ENCODE results near the gene CD320.
"Not testable (repeated sequence)": the region's sequence is repeated elsewhere in the genome, so short reads cannot be mapped to it uniquely, and the experiment has no call there.

The CD320 gene

DNA sequence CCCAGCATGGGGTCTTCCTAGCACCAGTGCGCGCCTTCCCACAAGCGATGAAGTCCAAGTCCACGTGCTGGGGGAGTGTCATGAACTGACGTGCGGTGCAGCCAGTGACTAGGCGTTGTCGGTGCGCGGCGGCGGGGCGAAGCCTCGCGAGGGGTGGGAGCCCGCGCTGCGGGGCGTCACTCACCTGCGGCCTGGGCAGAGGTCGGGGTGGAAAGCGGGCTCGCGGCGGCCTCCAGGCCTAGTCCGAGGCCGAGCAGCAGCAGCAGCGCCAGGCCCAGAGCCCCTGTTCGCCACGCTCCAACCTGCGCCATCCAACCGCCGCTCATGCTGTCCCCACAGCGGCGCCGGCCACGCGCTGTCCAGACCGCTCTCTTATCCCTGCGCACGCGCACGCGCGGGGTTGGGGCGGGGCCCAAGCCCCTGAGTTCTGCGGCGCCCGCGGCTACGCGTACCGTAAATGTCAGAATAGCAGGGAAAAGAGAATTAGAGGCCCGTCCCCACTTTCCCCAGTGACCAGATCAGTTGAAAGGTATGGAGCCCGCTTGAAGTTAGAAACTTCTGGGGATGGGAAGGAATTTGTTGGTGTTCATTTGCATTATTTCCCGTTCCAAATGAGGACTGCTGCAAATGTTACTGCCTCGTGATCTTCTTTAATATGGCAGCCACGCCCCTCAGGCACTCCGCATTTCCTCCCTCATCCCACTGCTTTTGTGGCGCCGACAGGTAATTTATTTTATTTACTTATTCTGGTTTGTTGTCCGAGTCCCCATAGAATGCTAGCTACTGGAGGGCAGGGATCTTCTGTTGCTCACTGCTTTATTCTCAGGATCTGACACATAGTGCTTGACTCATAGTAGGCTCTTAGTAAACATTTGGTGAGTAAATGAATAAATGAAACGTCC lies at the start of gene CD320:
Gene CD320 (minus strand): TSS at position 394 of the 902 bp plus-strand sequence. CDS start 68 bp downstream, at position 326.
- DNase-seq (ENCODE audit: low spot score), result peak; percentile 92

DNA sequence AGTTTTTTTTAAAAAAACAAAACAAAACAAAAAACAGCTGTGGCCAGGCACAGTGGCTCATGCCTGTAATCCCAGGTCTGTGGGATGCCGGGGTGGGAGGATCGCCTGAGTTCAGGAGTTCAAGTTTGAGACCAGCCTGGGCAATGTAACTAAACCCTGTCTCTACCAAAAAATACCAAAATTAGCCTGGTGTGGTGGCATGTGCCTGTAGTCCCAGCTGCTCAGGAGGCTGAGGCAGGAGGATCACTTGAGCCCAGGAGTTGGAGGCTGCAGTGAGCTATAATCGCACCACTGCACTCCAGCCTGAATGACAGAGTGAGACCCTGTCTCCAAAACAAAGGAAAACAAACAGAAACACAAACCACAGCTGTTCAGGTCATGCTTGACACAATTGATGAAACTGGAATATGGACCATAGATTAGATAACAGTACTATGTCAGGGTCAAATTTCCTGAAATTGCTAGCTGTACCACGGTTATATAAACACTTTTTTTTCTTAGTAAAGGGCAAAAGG lies 48.9 kb upstream of the CD320 start:
- DNase-seq (ENCODE audit: low spot score), result no peak

DNA sequence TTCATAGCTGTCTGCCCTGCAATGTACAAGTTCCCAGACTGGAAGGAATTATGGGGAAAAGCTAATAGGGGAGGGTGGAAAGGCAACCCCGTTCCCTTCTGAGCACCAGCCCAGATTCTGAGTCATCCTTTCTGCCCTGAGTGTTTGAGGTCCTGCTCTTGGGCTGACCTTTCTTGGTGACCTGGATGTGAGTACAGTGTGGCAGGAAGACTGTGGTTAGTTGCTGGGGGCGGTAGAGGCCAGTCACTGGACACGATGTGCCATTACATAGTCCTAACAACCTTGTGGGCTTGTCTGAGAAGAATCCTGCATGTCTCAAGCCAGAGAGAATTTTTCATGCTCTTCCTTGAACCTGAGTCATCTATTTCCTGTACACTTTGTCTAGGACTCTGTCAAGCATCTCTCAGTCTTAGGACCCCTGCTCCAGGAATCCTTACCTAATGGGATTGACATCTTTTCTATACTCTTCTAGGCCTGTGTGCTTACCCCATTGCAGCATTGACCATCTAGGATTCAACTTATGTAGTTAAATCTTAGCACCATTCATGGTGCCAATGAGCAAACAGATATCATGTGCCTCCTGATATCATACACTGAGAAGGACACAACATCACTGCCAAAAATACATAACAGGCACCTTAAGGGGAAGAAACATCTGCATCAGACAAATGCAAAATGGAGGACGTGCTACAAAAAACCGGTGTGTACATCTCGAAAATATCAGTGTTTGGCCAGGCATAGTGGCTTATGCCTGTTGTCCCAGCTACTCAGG lies 47.7 kb upstream of the CD320 start:
- DNase-seq (ENCODE audit: low spot score), result no peak

DNA sequence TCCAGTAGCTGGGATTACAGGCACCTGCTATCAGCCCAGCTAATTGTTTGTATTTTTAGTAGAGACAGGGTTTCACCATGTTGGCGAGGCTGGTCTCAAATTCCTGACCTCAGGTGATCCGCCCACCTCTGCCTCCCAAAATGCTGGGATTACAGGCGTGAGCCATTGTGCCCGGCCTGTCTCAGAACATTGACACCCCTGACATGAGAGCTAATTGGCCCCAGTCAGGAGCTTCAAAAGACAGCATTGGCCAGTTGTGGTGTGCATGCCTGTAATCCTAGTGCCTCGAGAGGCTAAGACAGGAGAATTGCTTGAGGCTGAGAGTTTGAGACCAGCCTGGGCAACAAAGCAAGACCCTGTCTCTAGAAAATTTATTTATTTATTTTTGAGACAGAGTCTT lies 44.7 kb upstream of the CD320 start:
- DNase-seq (ENCODE audit: low spot score), result not testable (repeated sequence)

- DNase-seq (ENCODE audit: low spot score), result no peak
Observed at GRCh38 chr19:8352134-8352827, 44.1 kb upstream of the CD320 start.

DNA sequence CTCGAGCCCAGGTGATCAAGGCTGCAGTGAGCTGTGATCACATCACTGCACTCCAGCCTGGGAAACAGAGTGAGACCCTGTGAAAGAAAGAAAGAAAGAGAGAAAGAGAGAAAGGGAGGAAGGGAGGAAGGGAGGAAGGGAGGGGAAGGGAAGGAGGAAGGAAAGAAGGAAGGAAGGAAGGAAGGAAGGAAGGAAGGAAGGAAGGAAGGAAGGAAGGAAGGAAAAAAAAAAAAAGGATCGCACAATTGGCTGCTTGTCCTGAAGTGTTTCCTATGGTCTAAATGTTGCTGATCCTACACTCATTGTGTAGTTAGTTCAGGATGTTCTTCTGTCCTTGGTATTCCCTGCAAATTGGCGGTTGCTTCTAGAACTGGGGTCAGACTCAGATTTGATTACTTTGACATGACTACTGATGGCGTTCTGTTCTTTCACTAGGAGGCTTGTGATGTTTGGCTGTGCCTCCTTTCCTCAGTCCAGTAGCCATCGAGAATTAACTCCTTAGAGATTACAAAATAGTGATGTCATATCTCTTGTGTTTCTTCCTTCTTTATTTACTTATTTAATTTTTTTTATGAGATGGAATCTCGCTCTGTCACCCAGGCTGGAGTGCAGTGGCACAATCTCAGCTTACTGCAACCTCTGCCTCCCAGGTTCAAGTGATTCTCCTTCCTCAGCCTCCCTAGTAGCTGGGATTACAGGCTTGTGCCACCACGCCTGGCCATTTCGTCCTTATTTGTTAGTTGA lies 41.6 kb upstream of the CD320 start:
- not testable (repeated sequence) for DNase-seq (ENCODE audit: low spot score)

GRCh38 chr19:8343483-8343844 lies 35.3 kb upstream of the CD320 start:
- DNase-seq (ENCODE audit: low spot score), result no peak

DNA sequence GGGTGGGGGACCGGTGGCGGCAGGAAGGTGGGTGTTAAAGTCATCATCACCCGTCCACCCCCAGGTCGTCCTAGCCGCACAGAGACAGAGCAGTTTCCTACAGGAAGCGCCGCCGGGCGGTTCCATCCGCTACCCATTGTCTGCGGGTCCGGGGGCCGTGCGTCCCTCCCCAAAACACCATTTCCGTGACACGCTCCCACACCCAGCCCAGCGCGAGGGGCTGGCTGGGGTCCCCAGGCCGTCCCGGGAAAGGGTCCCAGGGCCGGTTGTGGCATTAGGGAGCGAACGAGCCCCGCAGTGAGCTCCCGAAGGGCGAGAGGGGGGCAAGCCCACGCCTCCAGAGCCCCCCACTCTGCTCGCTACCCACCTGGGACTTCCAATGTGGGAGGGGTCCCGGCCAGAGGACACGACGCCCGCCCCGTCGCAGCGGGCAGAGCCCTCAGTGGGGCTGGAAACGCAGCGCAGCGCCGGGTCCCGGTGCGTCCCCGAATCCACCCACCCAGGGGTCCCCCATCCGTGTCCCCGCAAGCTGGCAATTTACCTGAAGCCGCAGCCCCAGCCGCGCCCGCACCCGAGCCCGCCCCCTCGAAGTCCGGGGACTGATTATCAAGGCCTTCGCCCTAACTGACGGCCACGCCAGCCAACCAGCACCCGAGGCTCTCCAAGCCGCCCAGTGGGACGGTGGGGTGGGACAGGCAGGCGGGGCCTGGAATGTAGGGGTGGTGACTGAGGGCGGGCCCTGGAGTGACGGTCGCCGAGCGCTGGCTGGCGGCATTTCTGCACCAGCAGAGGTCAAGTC lies 34.7 kb upstream of the CD320 start, which contains the start of gene KANK3:
Gene KANK3 (minus strand): TSS at position 579 of the 799 bp plus-strand sequence. CDS start 5,434 bp downstream, outside the sequence.
- peak; percentile 94 for DNase-seq (ENCODE audit: low spot score)

DNA sequence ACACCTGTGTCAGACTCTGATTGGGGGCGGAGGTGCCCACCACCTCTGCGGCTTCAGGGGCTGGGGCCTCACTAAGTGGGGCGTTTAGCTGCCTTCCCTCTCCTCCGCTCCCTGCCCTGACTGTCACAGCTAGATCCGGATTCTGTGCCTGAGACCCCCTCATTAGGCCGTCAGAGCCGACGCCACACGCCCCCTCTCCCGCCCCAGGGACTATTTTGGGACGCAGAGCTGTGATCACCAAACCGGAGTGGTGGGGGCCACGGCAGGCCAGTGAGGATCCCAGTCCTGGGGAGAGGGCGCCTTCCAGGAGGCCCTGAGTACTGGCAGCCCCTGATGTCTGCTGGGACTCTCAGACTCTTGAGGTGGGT lies 34.1 kb upstream of the CD320 start:
- DNase-seq (ENCODE audit: low spot score), result no peak

DNA sequence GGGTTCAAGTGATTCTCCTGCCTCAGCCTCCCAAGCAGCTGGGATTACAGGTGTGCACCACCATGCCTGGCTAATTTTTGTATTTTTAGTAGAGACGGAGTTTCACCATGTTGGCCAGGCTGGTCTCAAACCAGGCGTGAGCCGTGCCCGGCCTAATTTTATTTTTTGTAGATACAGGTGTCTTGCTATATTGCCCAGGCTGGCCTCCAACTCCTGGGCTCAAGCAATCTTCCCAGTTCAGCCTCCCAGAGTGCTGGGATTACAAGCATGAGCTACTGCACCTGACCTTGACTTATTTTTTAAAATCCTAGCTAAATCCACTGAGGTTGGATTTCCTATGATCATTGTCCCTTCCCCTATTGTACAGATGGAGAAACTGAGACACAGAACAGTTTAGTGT lies 33.3 kb upstream of the CD320 start:
- not testable (repeated sequence) for DNase-seq (ENCODE audit: low spot score)

- DNase-seq (ENCODE audit: low spot score), result no peak
Observed at GRCh38 chr19:8340341-8341096, 32.4 kb upstream of the CD320 start.

- no peak for DNase-seq (ENCODE audit: low spot score)
Observed at GRCh38 chr19:8338835-8339234, 30.7 kb upstream of the CD320 start.

- no peak for DNase-seq (ENCODE audit: low spot score)
Observed at GRCh38 chr19:8337728-8338127, 29.6 kb upstream of the CD320 start.

GRCh38 chr19:8336660-8337059 lies 28.5 kb upstream of the CD320 start:
- DNase-seq (ENCODE audit: low spot score), result no peak

DNA sequence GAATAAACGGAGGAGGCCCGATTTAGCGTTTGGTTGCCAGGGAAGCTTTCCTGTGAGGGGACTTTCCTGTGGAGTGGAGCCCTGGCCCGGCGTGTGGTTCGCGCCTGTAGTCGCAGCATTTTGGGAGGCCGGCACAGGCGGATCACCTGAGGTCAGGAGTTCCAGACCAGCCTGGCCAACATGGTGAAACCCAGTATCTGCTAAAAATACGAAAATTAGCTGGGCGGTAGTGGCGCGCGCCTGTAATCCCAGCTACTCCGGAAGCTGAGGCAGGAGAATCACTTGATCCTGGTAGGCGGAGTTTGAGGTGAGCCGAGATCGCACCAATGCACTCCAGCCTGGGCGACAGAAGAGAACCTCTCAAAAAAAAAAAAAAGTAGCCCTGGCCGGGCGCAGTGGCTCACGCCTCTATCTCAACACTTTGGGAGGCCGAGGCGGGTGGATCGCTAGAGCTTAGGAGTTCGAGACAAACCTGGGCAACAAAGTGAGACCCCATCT lies 28.0 kb upstream of the CD320 start:
- no peak for DNase-seq (ENCODE audit: low spot score)

GRCh38 chr19:8335343-8336071 lies 27.3 kb upstream of the CD320 start:
- no peak for DNase-seq (ENCODE audit: low spot score)

DNA sequence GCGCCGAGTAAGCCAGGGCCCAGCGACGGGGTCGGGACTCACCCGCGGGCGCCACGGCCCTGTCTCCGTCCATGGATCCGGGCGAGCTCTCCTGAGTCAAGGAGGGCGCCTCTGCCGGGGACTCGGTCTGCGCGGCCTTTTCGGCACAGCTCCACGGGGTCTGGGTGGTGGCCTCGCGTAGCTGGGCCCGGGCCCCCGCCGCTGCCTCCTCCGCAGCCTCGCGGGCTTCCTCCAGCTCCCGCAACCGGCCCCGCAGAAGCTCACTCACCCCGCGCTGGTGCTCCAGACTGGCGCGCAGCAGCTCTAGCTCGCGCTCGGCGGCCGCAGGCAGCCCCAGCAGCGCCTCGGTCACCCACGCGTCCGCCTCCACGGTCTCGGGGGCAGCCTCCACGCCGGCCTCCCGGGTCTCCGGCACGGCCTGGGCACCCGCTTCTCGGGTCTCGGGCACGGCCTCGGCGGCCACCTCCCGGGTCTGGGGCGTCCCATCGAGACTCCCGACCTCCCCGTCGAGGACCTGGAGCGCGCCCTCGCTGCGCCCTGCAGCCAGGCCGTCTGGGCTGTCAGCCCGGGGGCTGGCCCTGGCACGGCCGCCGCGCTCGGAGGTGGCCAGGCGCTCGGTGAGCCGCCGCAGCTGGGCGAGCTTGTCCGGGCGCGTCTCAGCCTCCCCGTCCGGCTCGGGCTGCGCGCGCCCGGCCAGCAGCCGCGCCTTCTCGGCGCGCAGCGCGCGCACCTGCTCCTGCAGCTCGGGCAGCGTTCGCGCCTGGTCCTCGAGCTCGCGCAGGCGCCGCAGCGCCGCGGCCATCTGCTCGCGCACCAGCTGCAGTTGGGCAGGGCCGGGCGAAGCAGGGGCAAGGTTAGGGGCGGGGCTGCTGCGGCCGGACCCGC lies 26.5 kb upstream of the CD320 start:
- no peak for DNase-seq (ENCODE audit: low spot score)
